K562 treated with DMSO at 1 percent for 12 hours (cell line): ENCODE measurements around the gene MYO7B. TPM values are rescaled to one million over a fixed set of nuclear protein-coding genes. Genes with fewer than 3 reads are reported as not detected.

Experiments used
- total RNA-seq: library from RNA; unstranded; fragments of 300-600 nt; gene quantifications from 2 replicates; pipeline ENCODE4 v1.2.3, GENCODE V29; 2022; ENCODE audit not compliant: insufficient read depth

The MYO7B gene
- total RNA-seq, result not detected in 2 replicates

GRCh38 chr2:127535422-127535901 lies at the start of gene MYO7B:
Gene MYO7B, plus strand, starts transcription at chr2:127535683. Its CDS starts 24,040 bp downstream, at chr2:127559723.

GRCh38 chr2:127526132-127527000 lies 9.1 kb upstream of the MYO7B start, which contains the start of gene IWS1:
Gene IWS1, minus strand, starts transcription at chr2:127526489. Its CDS starts 281 bp downstream, at chr2:127526208.

GRCh38 chr2:127645395-127646291 lies 110.2 kb downstream of the MYO7B start, which contains the start of gene GPR17:
Gene GPR17, plus strand, starts transcription at chr2:127646153. Its CDS starts 4,583 bp downstream, at chr2:127650736.

DNA sequence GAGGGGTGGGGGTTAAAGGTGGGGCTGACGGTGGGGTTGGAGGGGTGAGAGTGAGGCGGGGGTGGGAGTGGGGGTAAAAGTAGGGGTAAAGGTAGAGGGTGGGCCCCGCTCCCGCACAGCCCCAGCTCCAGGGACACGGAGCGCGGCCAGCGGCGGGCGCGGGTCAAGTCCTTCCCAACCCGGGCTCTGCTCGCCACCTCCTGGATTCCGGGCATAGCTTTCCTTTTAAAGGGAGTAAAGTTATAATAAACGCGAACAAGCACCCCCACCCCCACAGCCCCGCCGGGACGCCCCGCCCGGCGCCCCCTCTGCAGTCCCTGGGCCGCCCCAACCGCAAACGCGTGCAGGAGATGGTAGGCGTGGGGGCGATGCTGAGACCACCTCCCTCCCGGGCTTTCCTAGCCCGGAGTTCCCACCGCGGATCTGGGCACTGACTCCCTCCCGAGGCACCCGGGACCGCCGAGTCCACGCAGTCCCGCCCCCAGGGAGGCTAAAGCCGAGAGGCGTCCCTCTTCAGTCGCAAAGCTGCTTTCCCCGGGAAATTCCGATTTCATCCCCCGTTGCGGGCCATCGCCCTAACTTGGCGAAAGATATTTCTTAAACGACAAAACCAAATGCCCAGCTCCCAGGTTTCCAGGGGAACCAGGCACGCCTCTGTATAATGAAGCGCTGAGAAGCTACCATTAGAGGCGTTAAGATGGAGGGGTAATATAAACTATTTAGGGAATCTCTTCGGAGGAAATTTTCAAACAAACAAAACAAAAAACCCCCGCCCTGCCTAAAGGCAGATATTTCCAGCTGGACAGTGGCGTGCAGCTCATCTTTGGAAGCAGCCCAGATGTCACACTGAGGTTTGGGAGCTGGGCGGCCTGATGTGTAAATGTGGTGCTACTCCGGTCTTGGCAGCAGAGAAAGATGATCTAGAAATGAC lies 140.1 kb downstream of the MYO7B start, which contains the start of gene LIMS2:
Gene LIMS2, minus strand, starts transcription at position 200 of the 931 bp plus-strand sequence. CDS start 506 bp downstream, outside the sequence.

Other genes with a start within 250 kb of the MYO7B start
- gene ERCC3, start 241.5 kb upstream of the MYO7B start, total RNA-seq, result 24.4 and 46.6 TPM in 2 replicates
- 0.65 and 16.8 TPM in 2 replicates for gene MAP3K2, start 147.7 kb upstream of the MYO7B start, total RNA-seq
- not detected in 2 replicates for gene PROC, start 117.3 kb upstream of the MYO7B start, total RNA-seq
- gene IWS1, start 9.2 kb upstream of the MYO7B start, total RNA-seq, result 22.4 and 43.1 TPM in 2 replicates
- gene GPR17, start 110.5 kb downstream of the MYO7B start, total RNA-seq, result not detected in 2 replicates
- not detected in 2 replicates for gene LIMS2, start 139.8 kb downstream of the MYO7B start, total RNA-seq
- gene SFT2D3, start 165.8 kb downstream of the MYO7B start, total RNA-seq, result 10.1 and 11.3 TPM in 2 replicates